GM19467 (cell line): ENCODE measurements around the gene SPECC1L.

Experiments
- ATAC-seq: cut with Tn5 transposase; IDR thresholded peaks from one replicate; pipeline ENCODE4 v1.9.1; 2021; ENCODE audit warnings: mild to moderate bottlenecking, moderate library complexity; ENCODE audit not compliant: unreplicated experiment

SPECC1L gene

DNA sequence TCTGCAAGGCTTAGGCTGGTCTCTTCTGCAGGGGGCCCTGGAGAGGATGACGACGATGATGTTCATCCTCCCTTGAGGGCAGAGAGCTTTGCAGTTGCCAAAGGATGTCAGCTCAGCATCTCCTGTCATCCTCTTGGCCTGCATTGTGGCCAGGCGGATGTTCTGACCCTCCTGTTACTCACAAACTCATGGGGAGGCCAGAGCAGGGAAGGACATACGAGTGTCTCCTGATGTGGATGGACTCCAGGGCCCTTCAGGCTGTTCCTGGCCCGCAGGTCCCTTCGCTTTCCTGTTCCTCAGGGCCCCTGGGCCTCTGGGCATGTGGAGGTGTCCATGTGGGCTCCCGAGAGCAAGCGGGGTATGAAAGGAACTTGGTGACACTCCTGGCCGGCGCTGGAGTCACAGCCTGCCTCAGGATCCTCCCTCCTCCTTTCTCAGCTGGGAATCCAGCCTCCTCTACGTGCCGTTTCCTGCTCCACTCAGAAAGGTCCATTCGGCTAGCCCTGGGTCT, 165.3 kb downstream of the SPECC1L start:
- ATAC-seq = no peak

- no peak for ATAC-seq
Measured at GRCh38 chr22:24436553-24436952, 165.9 kb downstream of the SPECC1L start.

- no peak for ATAC-seq
Measured at GRCh38 chr22:24437091-24437490, 166.5 kb downstream of the SPECC1L start.

DNA sequence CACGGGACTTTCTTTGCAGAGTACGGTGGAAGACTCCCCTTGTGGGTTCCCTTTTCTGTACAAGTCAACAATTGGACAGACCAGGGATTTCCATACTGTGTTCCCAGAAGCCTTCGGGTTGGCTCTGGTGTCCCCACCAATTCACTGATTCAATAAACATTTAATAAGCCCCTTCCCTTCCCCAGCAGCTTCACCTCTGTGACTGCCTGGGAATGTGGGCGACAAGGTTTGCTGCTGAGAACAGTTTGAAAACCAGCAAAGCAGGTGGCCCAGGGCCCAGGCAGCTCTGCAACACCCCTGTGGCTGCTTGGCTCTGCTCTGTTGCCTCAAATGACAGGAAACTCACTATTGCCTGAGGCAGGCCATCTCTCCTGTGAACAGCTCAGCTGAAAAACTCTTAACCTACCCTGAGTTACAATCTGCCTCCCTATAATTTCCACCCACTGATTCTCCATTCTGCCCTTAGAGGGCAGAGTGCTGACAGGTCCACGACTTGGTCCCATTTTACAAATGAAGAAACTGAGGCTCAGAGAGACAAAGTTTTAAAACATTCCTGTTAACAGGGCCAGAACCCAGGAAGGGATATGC, 167.2 kb downstream of the SPECC1L start:
- ATAC-seq = no peak

DNA sequence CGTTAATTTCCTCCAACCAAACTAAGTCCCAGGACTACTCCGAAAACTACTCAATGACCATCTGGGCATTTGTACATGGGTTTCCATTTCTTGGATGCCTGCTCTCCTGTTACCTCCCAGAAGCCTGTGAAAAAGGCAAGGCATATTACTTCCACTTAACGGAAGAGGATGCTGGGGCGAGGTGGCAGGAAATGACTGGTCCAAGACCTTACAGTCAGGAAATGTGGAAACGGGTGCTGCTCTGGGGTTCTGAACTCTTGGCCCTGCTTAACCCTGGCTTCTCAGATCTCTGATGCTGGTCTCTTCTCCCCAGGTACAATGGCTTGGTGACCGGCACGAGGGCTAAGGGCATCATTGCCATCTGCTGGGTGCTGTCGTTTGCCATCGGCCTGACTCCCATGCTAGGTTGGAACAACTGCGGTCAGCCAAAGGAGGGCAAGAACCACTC, 169.7 kb downstream of the SPECC1L start:
- no peak for ATAC-seq

- no peak for ATAC-seq
Measured at GRCh38 chr22:24440718-24441405, 170.2 kb downstream of the SPECC1L start.

GRCh38 chr22:24441406-24442351, 171.0 kb downstream of the SPECC1L start:
- ATAC-seq = no peak

DNA sequence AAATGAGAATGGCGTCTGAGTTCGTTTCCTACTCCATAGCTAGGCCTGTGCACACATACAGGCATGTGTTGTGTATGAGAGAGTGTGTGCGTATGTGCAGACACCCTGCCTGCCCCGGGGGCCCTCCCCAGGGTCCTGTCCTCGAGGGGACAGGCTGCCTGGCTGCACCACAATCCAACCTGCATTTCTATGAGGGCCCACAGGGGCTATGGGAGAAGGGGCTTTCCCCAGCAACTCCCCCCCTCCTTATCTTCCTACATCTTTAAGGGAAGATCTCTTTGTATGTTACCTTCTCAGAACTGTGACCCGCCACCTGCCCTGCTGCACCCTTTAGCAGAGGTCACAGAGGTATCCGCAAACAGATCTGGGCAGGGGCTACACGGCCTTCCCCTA, 171.7 kb downstream of the SPECC1L start:
- ATAC-seq = no peak

DNA sequence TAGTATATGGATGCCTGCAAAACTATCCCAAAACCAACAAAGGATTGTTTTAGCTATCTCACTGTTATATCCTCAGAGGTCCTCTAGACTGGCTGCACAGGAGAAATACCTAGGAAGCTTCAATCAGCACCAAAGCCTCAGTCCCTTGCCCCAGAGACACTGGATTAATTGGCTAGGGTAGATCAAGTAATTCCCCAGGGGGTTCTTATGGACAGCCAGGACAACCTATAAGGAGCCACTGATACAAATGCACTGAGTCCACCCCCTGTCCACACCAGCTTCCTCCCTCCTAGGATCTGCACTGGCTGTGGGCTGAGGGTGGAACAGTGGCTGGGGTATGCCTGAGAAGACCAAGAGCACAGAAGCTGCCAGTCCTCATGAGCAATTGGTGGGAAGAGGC, 173.0 kb downstream of the SPECC1L start:
- no peak for ATAC-seq

GRCh38 chr22:24444251-24444650, 173.6 kb downstream of the SPECC1L start:
- ATAC-seq = no peak

DNA sequence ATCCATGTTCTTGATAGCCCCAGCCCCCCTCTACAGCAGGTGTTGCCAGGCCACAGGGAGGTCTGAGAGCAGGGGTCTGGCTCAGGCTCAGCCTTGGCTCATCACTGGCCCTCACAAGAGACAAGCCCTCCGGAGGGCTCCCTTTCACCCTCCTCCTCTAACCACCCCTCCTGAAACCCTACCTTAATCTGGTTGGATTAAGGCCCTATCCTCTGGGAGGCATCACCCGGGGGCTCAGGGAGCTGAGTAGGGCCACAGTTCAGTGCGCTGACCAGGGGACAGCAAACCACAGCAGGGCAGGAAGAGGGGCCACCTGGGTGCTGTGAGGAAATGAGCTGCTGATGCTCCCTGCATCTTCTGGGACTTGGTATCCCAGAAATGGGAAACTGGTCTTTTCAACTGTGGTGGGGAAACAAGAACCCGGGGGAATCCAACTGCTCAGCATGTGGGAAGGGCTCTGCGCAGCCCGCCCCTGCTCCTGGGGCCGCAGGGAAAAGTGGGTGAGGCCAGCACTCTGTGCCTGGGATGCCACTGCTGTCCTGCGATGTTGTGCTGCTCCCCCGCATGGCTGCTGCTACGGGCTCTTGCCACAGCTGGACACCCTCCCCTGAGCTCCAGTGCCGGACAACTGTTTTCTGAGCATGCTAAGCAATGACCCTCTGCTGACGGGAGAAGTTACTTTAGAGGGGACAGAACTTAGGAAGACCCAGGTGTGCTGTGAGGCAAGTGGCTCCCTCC, 174.3 kb downstream of the SPECC1L start:
- no peak for ATAC-seq

DNA sequence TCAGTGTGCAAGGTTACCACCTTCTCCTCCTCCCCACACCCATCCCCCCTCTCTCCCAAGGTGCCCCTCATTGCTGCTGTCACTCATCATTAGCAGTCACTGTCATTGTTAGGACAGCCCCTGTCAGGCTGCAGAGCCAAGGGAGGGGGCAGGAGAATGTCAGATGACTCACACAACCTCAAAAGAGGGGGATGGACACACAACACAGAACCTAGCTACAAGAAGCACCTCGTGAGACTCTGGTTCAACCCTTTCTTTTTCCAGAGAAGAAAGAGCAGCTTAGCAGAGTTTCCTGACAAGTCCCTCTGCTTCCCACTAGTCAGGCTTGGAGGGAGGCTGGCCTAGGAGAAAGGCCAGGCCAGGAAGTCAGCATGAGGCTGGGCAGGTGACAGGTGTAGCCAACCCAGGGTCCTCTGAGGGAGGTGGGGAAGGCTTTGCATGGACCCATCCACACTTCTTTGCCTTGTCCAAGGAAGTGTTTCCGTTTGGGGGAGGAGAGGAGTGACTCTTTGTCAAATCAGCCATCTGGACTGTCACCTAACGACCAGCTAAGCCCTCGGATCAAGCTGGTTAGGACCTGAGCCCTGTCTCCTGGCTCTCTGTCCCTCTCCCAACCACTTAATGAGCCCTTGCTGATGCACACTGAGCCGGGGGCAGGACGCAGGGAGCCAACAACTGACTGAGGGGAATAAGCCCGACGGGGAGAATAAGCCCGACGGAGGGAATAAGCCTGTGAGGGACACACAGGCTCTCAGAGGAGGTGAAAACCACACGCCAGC, 175.0 kb downstream of the SPECC1L start:
- ATAC-seq = no peak

GRCh38 chr22:24446260-24446611, 175.6 kb downstream of the SPECC1L start:
- ATAC-seq = no peak

GRCh38 chr22:24450610-24451009, 180.0 kb downstream of the SPECC1L start:
- no peak for ATAC-seq

- ATAC-seq = no peak
Measured at GRCh38 chr22:24451162-24451561, 180.5 kb downstream of the SPECC1L start.

- no peak for ATAC-seq
Measured at GRCh38 chr22:24453853-24454252, 183.2 kb downstream of the SPECC1L start.

DNA sequence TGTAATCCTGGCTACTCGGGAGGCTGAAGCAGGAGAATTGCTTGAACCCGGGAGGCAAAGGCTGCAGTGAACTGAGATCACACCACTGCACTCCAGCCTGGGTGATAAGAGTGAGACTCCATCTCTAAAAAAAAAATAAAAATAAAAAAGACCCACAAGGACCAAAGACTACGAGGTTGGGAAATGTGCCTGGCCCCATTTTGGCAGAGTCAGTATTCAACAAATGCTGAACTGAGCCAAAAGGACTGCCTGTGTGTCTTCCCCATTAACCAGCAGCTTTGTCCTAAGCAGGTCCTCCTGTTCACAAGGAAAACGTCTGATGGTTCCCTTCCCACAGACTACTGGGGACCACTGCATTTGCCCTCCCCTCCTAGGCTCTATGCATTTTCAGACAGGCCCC, 184.4 kb downstream of the SPECC1L start:
- no peak for ATAC-seq

- no peak for ATAC-seq
Measured at GRCh38 chr22:24455751-24456426, 185.3 kb downstream of the SPECC1L start.

GRCh38 chr22:24457894-24458420, 187.3 kb downstream of the SPECC1L start:
- no peak for ATAC-seq
